ENCODE data around the gene RAD52. TPM values are rescaled to one million over a fixed set of nuclear protein-coding genes. Genes with fewer than 3 reads are reported as not detected.

The RAD52 gene
- total and polyA plus RNA-seq, 2 donors from 2014 or later = 6.4 to 17.1 TPM

GRCh38 chr12:913919-914698 is 35.4 kb downstream of the RAD52 start:
- intact Hi-C loops (cut with DNase I) = no loop called here
- TF ChIP-seq CTCF (IDR thresholded peaks at IDR 0.05; ENCODE audit: borderline replicate concordance, extremely low read depth, insufficient read depth) = no peak
- no peaks in the 10 kb centered on the region for H3K9me3 ChIP-seq (ENCODE audit: control insufficient read depth in 2 of 3, insufficient read depth in 1 of 3, low read length in 3 of 3)
- DNase-seq (no peak), FAIRE-seq (no peak)
- H3K4me3 ChIP-seq (ENCODE audit: low read length in 3 of 3) = no peak overlapping the region
- no peak overlapping the region for H3K27ac ChIP-seq (ENCODE audit: low read depth in 2 of 2, low read length in 2 of 2)
- H3K9ac ChIP-seq (ENCODE audit: low read length in 3 of 3) = no peak overlapping the region
- peaks cover 8 to 41% (median 21%) of the 10 kb centered on the region in 3 donors for H3K36me3 ChIP-seq (ENCODE audit: control insufficient read depth in 2 of 3, insufficient read depth in 3 of 3, low read length in 3 of 3)
- H3K4me1 ChIP-seq (ENCODE audit: control insufficient read depth in 2 of 3, insufficient read depth in 2 of 3, low read depth in 1 of 3, low read length in 3 of 3) = peaks cover 0 to 8% (median 0%) of the 10 kb centered on the region in 3 donors
- H3K27me3 ChIP-seq (ENCODE audit: control insufficient read depth, insufficient read depth, low read length) = no peaks in the 10 kb centered on the region

- Histone ChIP-seq H3K4me1 (ENCODE audit: control insufficient read depth in 2 of 3, insufficient read depth in 2 of 3, low read depth in 1 of 3, low read length in 3 of 3) (peaks cover 0 to 8% (median 4%) of the 10 kb centered on the region in 3 donors), H3K9ac (ENCODE audit: low read length in 3 of 3) (no peak overlapping the region), H3K4me3 (ENCODE audit: low read length in 3 of 3) (no peak overlapping the region), H3K36me3 (ENCODE audit: control insufficient read depth in 2 of 3, insufficient read depth in 3 of 3, low read length in 3 of 3) (peaks cover 5 to 54% (median 27%) of the 10 kb centered on the region in 3 donors), H3K27me3 (ENCODE audit: control insufficient read depth, insufficient read depth, low read length) (no peaks in the 10 kb centered on the region), H3K9me3 (ENCODE audit: control insufficient read depth in 2 of 3, insufficient read depth in 1 of 3, low read length in 3 of 3) (no peaks in the 10 kb centered on the region), H3K27ac (ENCODE audit: low read depth in 2 of 2, low read length in 2 of 2) (no peak overlapping the region)
- intact Hi-C loops (cut with DNase I) = no loop called here
- FAIRE-seq (no peak), DNase-seq (no peak)
- TF ChIP-seq CTCF (IDR thresholded peaks at IDR 0.05; ENCODE audit: borderline replicate concordance, extremely low read depth, insufficient read depth) = no peak
Observed at GRCh38 chr12:912466-913235, 36.8 kb downstream of the RAD52 start.

- Histone ChIP-seq H3K4me3 (ENCODE audit: low read length in 3 of 3) (no peak overlapping the region), H3K9ac (ENCODE audit: low read length in 3 of 3) (no peak overlapping the region), H3K36me3 (ENCODE audit: control insufficient read depth in 2 of 3, insufficient read depth in 3 of 3, low read length in 3 of 3) (peaks cover 5 to 59% (median 29%) of the 10 kb centered on the region in 3 donors), H3K4me1 (ENCODE audit: control insufficient read depth in 2 of 3, insufficient read depth in 2 of 3, low read depth in 1 of 3, low read length in 3 of 3) (peaks cover 0 to 8% (median 6%) of the 10 kb centered on the region in 3 donors), H3K9me3 (ENCODE audit: control insufficient read depth in 2 of 3, insufficient read depth in 1 of 3, low read length in 3 of 3) (no peaks in the 10 kb centered on the region), H3K27ac (ENCODE audit: low read depth in 2 of 2, low read length in 2 of 2) (no peak overlapping the region), H3K27me3 (ENCODE audit: control insufficient read depth, insufficient read depth, low read length) (no peaks in the 10 kb centered on the region)
- intact Hi-C loops (cut with DNase I) = no loop called here
- DNase-seq = peak in 1 of 5 donors; percentile 22
- TF ChIP-seq CTCF (IDR thresholded peaks at IDR 0.05; ENCODE audit: borderline replicate concordance, extremely low read depth, insufficient read depth) = no peak
- FAIRE-seq = no peak
Observed at GRCh38 chr12:911191-911826, 38.2 kb downstream of the RAD52 start.

Measured in kidney (tissue), 14 donors.